ENCODE data around the gene BTBD1. TPM values are rescaled to one million over a fixed set of nuclear protein-coding genes. Genes with fewer than 3 reads are reported as not detected.

BTBD1 gene
- polyA plus RNA-seq, 1 of the 3 experiments (the other 2 are of a cell fraction), result 34.4 TPM

DNA sequence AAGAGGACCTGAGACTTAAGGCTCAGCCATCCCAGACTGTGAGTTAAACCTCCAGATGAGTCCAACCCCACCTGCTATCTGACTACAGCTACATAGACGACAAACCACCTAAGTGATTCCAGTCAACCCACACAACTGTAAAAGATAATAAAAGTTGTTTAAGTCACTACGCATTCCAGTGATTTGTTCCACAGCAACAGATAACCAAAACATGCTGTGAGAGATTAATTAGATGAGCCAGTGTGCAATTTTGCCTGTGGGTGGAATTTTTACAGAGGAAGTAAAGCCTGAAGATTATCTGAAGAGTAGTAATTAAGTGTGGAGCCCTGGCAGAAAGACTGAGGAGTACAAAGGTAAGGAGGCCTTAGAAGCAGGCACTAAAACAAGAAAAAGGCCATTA is 5.4 kb downstream of the BTBD1 start:
- POLR2A ChIA-PET, result no interaction called here
- no peaks in the 10 kb centered on the region for H3F3A ChIP-seq (replicated peaks; ENCODE audit: insufficient read depth)
- CTCF ChIA-PET, result no interaction called here
- H3K27ac ChIP-seq (ENCODE audit: low read depth in 2 of 2, low read length in 1 of 2), result peak overlapping the region; percentile 12 to 30; a peak in 2 of 4 replicates
- H3K27me3 ChIP-seq (ENCODE audit: insufficient read depth), result no peaks in the 10 kb centered on the region
- peaks cover 6 to 12% of the 10 kb centered on the region in 2 experiments for H3K36me3 ChIP-seq (replicated peaks in 1 of 2; ENCODE audit: control insufficient read depth in 1 of 2, insufficient read depth in 2 of 2, low read length in 1 of 2)
- no peak for DNase-seq
- no peak overlapping the region for H3K4me2 ChIP-seq
- H4K20me1 ChIP-seq (ENCODE audit: insufficient read depth), result peaks cover 83% of the 10 kb centered on the region
- H3K79me2 ChIP-seq (ENCODE audit: insufficient read depth), result peaks cover 100% of the 10 kb centered on the region
- H3K4me1 ChIP-seq (ENCODE audit: control insufficient read depth in 1 of 2, insufficient read depth in 2 of 2, low read depth in 1 of 2, low read length in 1 of 2), result peaks cover 23 to 32% of the 10 kb centered on the region in 2 experiments; a peak in 3 of 4 replicates
- TF ChIP-seq CHD2 (IDR thresholded peaks at IDR 0.05; ENCODE audit: low read length, partially characterized antibody) (no peak), MXI1 (IDR thresholded peaks at IDR 0.05; ENCODE audit: low read depth, low read length) (0 out of 2 replicates have a peak, but pooled peaks have one; percentile 19), RCOR1 (IDR thresholded peaks at IDR 0.05; ENCODE audit: low read length) (peak; percentile 71), MAX (IDR thresholded peaks at IDR 0.05; ENCODE audit: low read depth) (no peak)
- no peaks in the 10 kb centered on the region for H3K9me3 ChIP-seq
- WGBS (ENCODE audit: low lambda C conversion rate), result 58% methylated on average over 2 of the region's 2 CpGs
- H2AFZ ChIP-seq (ENCODE audit: low read depth), result no peak overlapping the region
- H3K9ac ChIP-seq, result no peak overlapping the region
- H3K4me3 ChIP-seq (ENCODE audit: low read depth in 2 of 2, low read length in 1 of 2), result no peak overlapping the region
- H3K9me2 ChIP-seq, result no peaks in the 10 kb centered on the region

- Histone ChIP-seq H3K9me3 (no peaks in the 10 kb centered on the region), H3K79me2 (ENCODE audit: insufficient read depth) (peaks cover 83% of the 10 kb centered on the region), H4K20me1 (ENCODE audit: insufficient read depth) (peaks cover 58% of the 10 kb centered on the region), H3F3A (replicated peaks; ENCODE audit: insufficient read depth) (no peaks in the 10 kb centered on the region), H3K27ac (ENCODE audit: low read depth in 2 of 2, low read length in 1 of 2) (no peak overlapping the region), H2AFZ (ENCODE audit: low read depth) (no peak overlapping the region), H3K9me2 (no peaks in the 10 kb centered on the region), H3K4me2 (no peak overlapping the region), H3K27me3 (ENCODE audit: insufficient read depth) (no peaks in the 10 kb centered on the region), H3K9ac (no peak overlapping the region), H3K4me3 (ENCODE audit: low read depth in 2 of 2, low read length in 1 of 2) (no peak overlapping the region), H3K36me3 (replicated peaks in 1 of 2; ENCODE audit: control insufficient read depth in 1 of 2, insufficient read depth in 2 of 2, low read length in 1 of 2) (peaks cover 24% of the 10 kb centered on the region in 2 experiments), H3K4me1 (ENCODE audit: control insufficient read depth in 1 of 2, insufficient read depth in 2 of 2, low read depth in 1 of 2, low read length in 1 of 2) (peaks cover 12 to 15% of the 10 kb centered on the region in 2 experiments; a peak in 3 of 4 replicates)
- ChIA-PET POLR2A (interaction anchor here (1.6 kb wide), 1 partner anchor 9 kb away, joined by 6 read pairs; the partner anchor contains the start of gene BTBD1), CTCF (interaction anchor here (1.2 kb wide), 3 partner anchors 9 to 47 kb away, joined by 3 to 5 read pairs (median 4); partner anchors contain the start of gene C15orf40)
- no peak for DNase-seq
- WGBS (ENCODE audit: low lambda C conversion rate), result 94% methylated on average over 7 of the region's 7 CpGs
- TF ChIP-seq, protein P1, sequence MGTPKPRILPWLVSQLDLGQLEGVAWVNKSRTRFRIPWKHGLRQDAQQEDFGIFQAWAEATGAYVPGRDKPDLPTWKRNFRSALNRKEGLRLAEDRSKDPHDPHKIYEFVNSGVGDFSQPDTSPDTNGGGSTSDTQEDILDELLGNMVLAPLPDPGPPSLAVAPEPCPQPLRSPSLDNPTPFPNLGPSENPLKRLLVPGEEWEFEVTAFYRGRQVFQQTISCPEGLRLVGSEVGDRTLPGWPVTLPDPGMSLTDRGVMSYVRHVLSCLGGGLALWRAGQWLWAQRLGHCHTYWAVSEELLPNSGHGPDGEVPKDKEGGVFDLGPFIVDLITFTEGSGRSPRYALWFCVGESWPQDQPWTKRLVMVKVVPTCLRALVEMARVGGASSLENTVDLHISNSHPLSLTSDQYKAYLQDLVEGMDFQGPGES (IDR thresholded peaks at IDR 0.05; ENCODE audit: low read depth, low read length), result no peak
- TF ChIP-seq RAD21 (IDR thresholded peaks at IDR 0.05; ENCODE audit: low read length) (no peak), SMC3 (IDR thresholded peaks at IDR 0.05; ENCODE audit: low read depth, low read length) (no peak)
Observed at GRCh38 chr15:83057696-83058376, 9.2 kb downstream of the BTBD1 start.

DNA sequence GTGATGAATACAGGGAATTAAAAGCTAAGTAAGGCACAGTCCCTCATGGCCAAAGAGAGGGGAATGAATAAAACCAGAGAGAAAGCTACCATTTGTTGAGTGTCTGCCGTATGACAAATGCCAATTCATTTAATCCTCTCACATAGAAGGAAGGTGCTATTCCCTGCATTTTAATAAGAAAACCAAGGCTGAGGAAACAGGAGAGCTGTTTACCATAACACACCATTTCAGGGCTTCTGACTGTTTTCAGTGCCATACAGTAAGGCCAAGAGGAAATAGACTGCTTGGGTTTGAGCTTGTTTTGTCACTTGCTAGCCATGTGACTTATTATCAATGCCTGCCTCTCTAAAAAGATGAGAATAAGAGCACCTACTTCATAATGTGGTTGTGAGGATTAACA is 10.1 kb downstream of the BTBD1 start:
- Histone ChIP-seq H2AFZ (ENCODE audit: low read depth) (no peak overlapping the region), H3F3A (replicated peaks; ENCODE audit: insufficient read depth) (no peaks in the 10 kb centered on the region), H3K4me1 (ENCODE audit: control insufficient read depth in 1 of 2, insufficient read depth in 2 of 2, low read depth in 1 of 2, low read length in 1 of 2) (peaks cover 4 to 10% of the 10 kb centered on the region in 2 experiments; a peak in 3 of 4 replicates), H3K4me3 (ENCODE audit: low read depth in 2 of 2, low read length in 1 of 2) (no peak overlapping the region), H3K36me3 (replicated peaks in 1 of 2; ENCODE audit: control insufficient read depth in 1 of 2, insufficient read depth in 2 of 2, low read length in 1 of 2) (peaks cover 24 to 26% of the 10 kb centered on the region in 2 experiments), H4K20me1 (ENCODE audit: insufficient read depth) (peaks cover 50% of the 10 kb centered on the region), H3K4me2 (no peak overlapping the region), H3K27me3 (ENCODE audit: insufficient read depth) (no peaks in the 10 kb centered on the region), H3K9me3 (no peaks in the 10 kb centered on the region), H3K27ac (ENCODE audit: low read depth in 2 of 2, low read length in 1 of 2) (no peak overlapping the region), H3K79me2 (ENCODE audit: insufficient read depth) (peaks cover 79% of the 10 kb centered on the region), H3K9me2 (no peaks in the 10 kb centered on the region), H3K9ac (no peak overlapping the region)
- DNase-seq, result no peak
- CTCF ChIA-PET, result interaction anchor here (1.2 kb wide), 3 partner anchors 9 to 46 kb away, joined by 3 to 5 read pairs (median 4); partner anchors contain the start of gene C15orf40
- POLR2A ChIA-PET, result interaction anchor here (1.6 kb wide), 1 partner anchor 10 kb away, joined by 6 read pairs; the partner anchor contains the start of gene BTBD1
- WGBS (ENCODE audit: low lambda C conversion rate), result 96% methylated on average over 1 of the region's 1 CpG
- TF ChIP-seq EP300 (IDR thresholded peaks at IDR 0.05; ENCODE audit: borderline replicate concordance in 1 of 2, low read depth in 1 of 2, low read length in 1 of 2) (no peak), POLR2AphosphoS5 (IDR thresholded peaks at IDR 0.05; ENCODE audit: low read depth, low read length) (no peak), RAD21 (IDR thresholded peaks at IDR 0.05; ENCODE audit: low read length) (no peak), TCF12 (IDR thresholded peaks at IDR 0.05) (no peak), ELF1 (IDR thresholded peaks at IDR 0.05) (no peak), TAF1 (IDR thresholded peaks at IDR 0.05; ENCODE audit: borderline replicate concordance, low read depth, low read length) (no peak), FOXM1 (IDR thresholded peaks at IDR 0.05; ENCODE audit: low read depth) (no peak), MEF2A (IDR thresholded peaks at IDR 0.05; ENCODE audit: borderline replicate concordance, low read depth) (no peak)
- TF ChIP-seq, protein P2, sequence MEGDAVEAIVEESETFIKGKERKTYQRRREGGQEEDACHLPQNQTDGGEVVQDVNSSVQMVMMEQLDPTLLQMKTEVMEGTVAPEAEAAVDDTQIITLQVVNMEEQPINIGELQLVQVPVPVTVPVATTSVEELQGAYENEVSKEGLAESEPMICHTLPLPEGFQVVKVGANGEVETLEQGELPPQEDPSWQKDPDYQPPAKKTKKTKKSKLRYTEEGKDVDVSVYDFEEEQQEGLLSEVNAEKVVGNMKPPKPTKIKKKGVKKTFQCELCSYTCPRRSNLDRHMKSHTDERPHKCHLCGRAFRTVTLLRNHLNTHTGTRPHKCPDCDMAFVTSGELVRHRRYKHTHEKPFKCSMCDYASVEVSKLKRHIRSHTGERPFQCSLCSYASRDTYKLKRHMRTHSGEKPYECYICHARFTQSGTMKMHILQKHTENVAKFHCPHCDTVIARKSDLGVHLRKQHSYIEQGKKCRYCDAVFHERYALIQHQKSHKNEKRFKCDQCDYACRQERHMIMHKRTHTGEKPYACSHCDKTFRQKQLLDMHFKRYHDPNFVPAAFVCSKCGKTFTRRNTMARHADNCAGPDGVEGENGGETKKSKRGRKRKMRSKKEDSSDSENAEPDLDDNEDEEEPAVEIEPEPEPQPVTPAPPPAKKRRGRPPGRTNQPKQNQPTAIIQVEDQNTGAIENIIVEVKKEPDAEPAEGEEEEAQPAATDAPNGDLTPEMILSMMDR (IDR thresholded peaks at IDR 0.05), result no peak
